K562 (cell line): ENCODE measurements around the gene CDC45. TPM values are rescaled to one million over a fixed set of nuclear protein-coding genes. Genes with fewer than 3 reads are reported as not detected.

Experiments
- BRF1 ChIP-seq: IDR thresholded peaks from 3 replicates; pipeline ENCODE4 v1.6.1; 2011; ENCODE audit warnings: borderline replicate concordance, mild to moderate bottlenecking; ENCODE audit not compliant: insufficient read length; ENCODE audit errors: extremely low read depth
- CSDE1 ChIP-seq, 2 experiments: fragments of 450-650 bp; IDR thresholded peaks; 2 replicates each; pipeline ENCODE4 v1.6.1; 2016; ENCODE audit warnings: mild to moderate bottlenecking in 1 of 2
- FOXK1 ChIP-seq: sonication (generic); formaldehyde crosslinking; IDR thresholded peaks from 2 replicates; pipeline ENCODE4 v1.8.0; 2022; ENCODE audit warnings: missing genetic modification reagents, mild to moderate bottlenecking, borderline replicate concordance
- GTF2E2 ChIP-seq: fragments of 200-800 bp; sonication (Bioruptor generic); IDR thresholded peaks from 2 replicates; pipeline ENCODE4 v1.6.1; 2016; ENCODE audit warnings: missing genetic modification characterization, missing compliant biosample characterization
- LCOR ChIP-seq: sonication (generic); formaldehyde crosslinking; IDR thresholded peaks from 2 replicates; pipeline ENCODE4 v1.8.0; 2022; ENCODE audit warnings: mild to moderate bottlenecking, missing genetic modification reagents
- MTA2 ChIP-seq: fragments of 450-650 bp; IDR thresholded peaks from 2 replicates; pipeline ENCODE4 v1.6.1; 2016; ENCODE audit warnings: low read depth
- NCOA4 ChIP-seq: fragments of 450-650 bp; IDR thresholded peaks from 2 replicates; pipeline ENCODE4 v1.6.1; 2018; ENCODE audit warnings: mild to moderate bottlenecking; ENCODE audit not compliant: partially characterized antibody
- NR2C1 ChIP-seq, 2 experiments: fragments of 450-650 bp; IDR thresholded peaks; 2 replicates each; pipeline ENCODE4 v1.6.1; 2017; ENCODE audit warnings: mild to moderate bottlenecking in 2 of 2, antibody characterized with exemption in 1 of 2, inconsistent platforms in 1 of 2, missing compliant biosample characterization in 1 of 2, missing genetic modification characterization in 1 of 2
- OTX1 ChIP-seq: fragments of 450-650 bp; formaldehyde crosslinking; IDR thresholded peaks from 2 replicates; pipeline ENCODE4 v1.4.0; 2022; ENCODE audit warnings: mild to moderate bottlenecking
- POLR2A ChIP-seq: fragments of 450-650 bp; conservative IDR thresholded peaks from 2 replicates; pipeline ENCODE4 v1.6.1; 2016
- SMC3 ChIP-seq: conservative IDR thresholded peaks from 2 replicates; pipeline ENCODE4 v1.6.1; 2011; ENCODE audit warnings: low read depth, low read length, improper control_type of control experiment; ENCODE audit not compliant: insufficient read depth
- SREBF1 ChIP-seq: fragments of 150-350 bp; IDR thresholded peaks from 2 replicates; pipeline ENCODE4 v1.6.1; 2014; ENCODE audit warnings: antibody characterized with exemption, low read depth, low read length, borderline replicate concordance
- THRAP3 ChIP-seq: fragments of 450-650 bp; IDR thresholded peaks from 2 replicates; pipeline ENCODE4 v1.6.1; 2016; ENCODE audit warnings: mild to moderate bottlenecking, inconsistent platforms, borderline replicate concordance
- ZNF717 ChIP-seq: fragments of 250-450 bp; sonication (Bioruptor Pico); IDR thresholded peaks from 2 replicates; pipeline ENCODE4 v1.5.0; 2021
- polyA plus RNA-seq, 8 experiments: library from polyadenylated mRNA; depleted of rRNA in 4 of 8; stranded (reverse) in 5 of 8; unstranded in 3 of 8; fragments of >200 nt; fragmentation: Nextera tagmentation in 2 of 8; fragmentation: Illumina TruSeq in 1 of 8; extraction: Ambion mirVana in 2 of 8; extraction: Trizol in 1 of 8; gene quantifications; 2 replicates each; pipeline versions ENCODE4 v1.2.1 to v1.2.3, GENCODE V29; 2011 to 2014; ENCODE audit warnings: inconsistent platforms in 1 of 8, missing spikeins in 1 of 8
- total RNA-seq, 7 experiments: library from RNA; depleted of rRNA in 6 of 7; stranded (reverse); fragments of >200 nt in 6 of 7; fragmentation: Illumina TruSeq in 2 of 7; extraction: Trizol in 2 of 7; gene quantifications; 2 replicates each; pipeline versions ENCODE4 v1.2.1 to v1.2.3, GENCODE V29; 2011 to 2021; ENCODE audit warnings: low replicate concordance in 1 of 7
- TF ChIP-seq, protein P1 (sequence below), 2 experiments: fragments of 450-650 bp in 1 of 2; IDR thresholded peaks; 2 replicates each; pipeline ENCODE4 v1.6.1; 2011 to 2017; ENCODE audit warnings: low read depth in 2 of 2, antibody characterized with exemption in 1 of 2, borderline replicate concordance in 1 of 2, low read length in 1 of 2, mild to moderate bottlenecking in 1 of 2, mixed read lengths in 1 of 2; ENCODE audit not compliant: control insufficient read depth in 1 of 2
- TF ChIP-seq, protein P2 (sequence below): fragments of 450-650 bp; formaldehyde crosslinking; IDR thresholded peaks from 2 replicates; pipeline ENCODE4 v1.4.0; 2020; ENCODE audit warnings: mild to moderate bottlenecking, moderate library complexity
- TF ChIP-seq, protein P3 (sequence below): fragments of 250-450 bp; sonication (Bioruptor Pico); IDR thresholded peaks from 2 replicates; pipeline ENCODE4 v1.8.0; 2022; ENCODE audit warnings: inconsistent platforms

CDC45 gene
- total and polyA plus RNA-seq, 9 of the 15 experiments (the other 6 are each of a cell fraction or from before 2014, with no cell fraction given), result 251 to 580 (median 410) TPM

DNA sequence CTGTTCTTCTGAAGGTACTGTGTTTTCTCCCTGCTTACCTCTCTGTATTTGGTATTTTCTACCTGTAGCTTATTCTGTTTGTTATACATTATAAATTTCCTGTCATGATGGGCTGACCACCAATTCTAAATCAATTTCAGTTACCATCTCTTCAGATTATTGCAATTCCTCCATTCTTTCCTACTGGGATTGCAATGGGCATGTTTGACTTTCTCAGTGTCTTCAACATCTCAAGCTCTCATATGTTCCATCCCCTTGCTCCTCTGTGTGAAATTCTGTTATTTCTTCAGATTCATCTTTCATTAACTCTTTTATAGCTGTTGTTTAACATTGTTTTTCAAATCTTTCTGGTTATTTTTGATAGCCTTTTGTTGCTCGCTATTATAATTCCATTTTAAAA, 16.7 kb upstream of the CDC45 start (continued):
- no peak for TF ChIP-seq THRAP3
- TF ChIP-seq FOXK1 (CRISPR knock-in tag), result no peak
- peak; percentile 25; the same call in 1 of the 2 replicates for TF ChIP-seq LCOR (CRISPR knock-in tag)
- TF ChIP-seq NCOA4, result peak; percentile 31
- TF ChIP-seq ZNF717 (CRISPR knock-in tag), result 0 out of 2 replicates have a peak, but pooled peaks have one; percentile 46
- TF ChIP-seq POLR2A, result 0 out of 2 replicates have a peak, but pooled peaks have one; percentile 43
- TF ChIP-seq CSDE1 (IDR thresholded peaks at IDR 0.05), result 0 out of 4 replicates have a peak, but pooled peaks of 1 of the 2 experiments have one; percentile 58
- TF ChIP-seq OTX1 (CRISPR knock-in tag), result no peak
- no peak for TF ChIP-seq MTA2
- TF ChIP-seq SMC3, result no peak
- no peak for TF ChIP-seq BRF1
- no peak for TF ChIP-seq SREBF1
- TF ChIP-seq, protein P1, sequence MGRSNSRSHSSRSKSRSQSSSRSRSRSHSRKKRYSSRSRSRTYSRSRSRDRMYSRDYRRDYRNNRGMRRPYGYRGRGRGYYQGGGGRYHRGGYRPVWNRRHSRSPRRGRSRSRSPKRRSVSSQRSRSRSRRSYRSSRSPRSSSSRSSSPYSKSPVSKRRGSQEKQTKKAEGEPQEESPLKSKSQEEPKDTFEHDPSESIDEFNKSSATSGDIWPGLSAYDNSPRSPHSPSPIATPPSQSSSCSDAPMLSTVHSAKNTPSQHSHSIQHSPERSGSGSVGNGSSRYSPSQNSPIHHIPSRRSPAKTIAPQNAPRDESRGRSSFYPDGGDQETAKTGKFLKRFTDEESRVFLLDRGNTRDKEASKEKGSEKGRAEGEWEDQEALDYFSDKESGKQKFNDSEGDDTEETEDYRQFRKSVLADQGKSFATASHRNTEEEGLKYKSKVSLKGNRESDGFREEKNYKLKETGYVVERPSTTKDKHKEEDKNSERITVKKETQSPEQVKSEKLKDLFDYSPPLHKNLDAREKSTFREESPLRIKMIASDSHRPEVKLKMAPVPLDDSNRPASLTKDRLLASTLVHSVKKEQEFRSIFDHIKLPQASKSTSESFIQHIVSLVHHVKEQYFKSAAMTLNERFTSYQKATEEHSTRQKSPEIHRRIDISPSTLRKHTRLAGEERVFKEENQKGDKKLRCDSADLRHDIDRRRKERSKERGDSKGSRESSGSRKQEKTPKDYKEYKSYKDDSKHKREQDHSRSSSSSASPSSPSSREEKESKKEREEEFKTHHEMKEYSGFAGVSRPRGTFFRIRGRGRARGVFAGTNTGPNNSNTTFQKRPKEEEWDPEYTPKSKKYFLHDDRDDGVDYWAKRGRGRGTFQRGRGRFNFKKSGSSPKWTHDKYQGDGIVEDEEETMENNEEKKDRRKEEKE (IDR thresholded peaks at IDR 0.05; ENCODE audit: borderline replicate concordance in 1 of 2, control insufficient read depth in 1 of 2, low read depth in 2 of 2, low read length in 1 of 2), result no peak
- TF ChIP-seq, protein P2, sequence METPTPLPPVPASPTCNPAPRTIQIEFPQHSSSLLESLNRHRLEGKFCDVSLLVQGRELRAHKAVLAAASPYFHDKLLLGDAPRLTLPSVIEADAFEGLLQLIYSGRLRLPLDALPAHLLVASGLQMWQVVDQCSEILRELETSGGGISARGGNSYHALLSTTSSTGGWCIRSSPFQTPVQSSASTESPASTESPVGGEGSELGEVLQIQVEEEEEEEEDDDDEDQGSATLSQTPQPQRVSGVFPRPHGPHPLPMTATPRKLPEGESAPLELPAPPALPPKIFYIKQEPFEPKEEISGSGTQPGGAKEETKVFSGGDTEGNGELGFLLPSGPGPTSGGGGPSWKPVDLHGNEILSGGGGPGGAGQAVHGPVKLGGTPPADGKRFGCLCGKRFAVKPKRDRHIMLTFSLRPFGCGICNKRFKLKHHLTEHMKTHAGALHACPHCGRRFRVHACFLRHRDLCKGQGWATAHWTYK (CRISPR knock-in tag), result no peak
- no peak for TF ChIP-seq GTF2E2 (tag)
- TF ChIP-seq NR2C1 (IDR thresholded peaks at IDR 0.05), result 0 out of 2 replicates have a peak, but pooled peaks have one; percentile 1
- no peak for TF ChIP-seq NR2C1 (tag; IDR thresholded peaks at IDR 0.05)
- TF ChIP-seq, protein P3, sequence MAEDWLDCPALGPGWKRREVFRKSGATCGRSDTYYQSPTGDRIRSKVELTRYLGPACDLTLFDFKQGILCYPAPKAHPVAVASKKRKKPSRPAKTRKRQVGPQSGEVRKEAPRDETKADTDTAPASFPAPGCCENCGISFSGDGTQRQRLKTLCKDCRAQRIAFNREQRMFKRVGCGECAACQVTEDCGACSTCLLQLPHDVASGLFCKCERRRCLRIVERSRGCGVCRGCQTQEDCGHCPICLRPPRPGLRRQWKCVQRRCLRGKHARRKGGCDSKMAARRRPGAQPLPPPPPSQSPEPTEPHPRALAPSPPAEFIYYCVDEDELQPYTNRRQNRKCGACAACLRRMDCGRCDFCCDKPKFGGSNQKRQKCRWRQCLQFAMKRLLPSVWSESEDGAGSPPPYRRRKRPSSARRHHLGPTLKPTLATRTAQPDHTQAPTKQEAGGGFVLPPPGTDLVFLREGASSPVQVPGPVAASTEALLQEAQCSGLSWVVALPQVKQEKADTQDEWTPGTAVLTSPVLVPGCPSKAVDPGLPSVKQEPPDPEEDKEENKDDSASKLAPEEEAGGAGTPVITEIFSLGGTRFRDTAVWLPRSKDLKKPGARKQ (CRISPR knock-in tag), result no peak
